Glutamatergic neuron (in vitro differentiated cells): Measurements from ENCODE around the gene IFT27. TPM values are rescaled to one million over a fixed set of nuclear protein-coding genes. Genes with fewer than 3 reads are reported as not detected.

Source experiments
- DNase-seq: peaks from one replicate; pipeline ENCODE4 v3.0.0; 2022
- H3K27ac Mint-ChIP-seq: one replicate; pipeline ENCODE4 v1.8.0; 2020; ENCODE audit warnings: mild to moderate bottlenecking, mixed read lengths, inconsistent platforms; ENCODE audit not compliant: unreplicated experiment
- H3K27me3 Mint-ChIP-seq: one replicate; pipeline ENCODE4 v1.8.0; 2020; ENCODE audit warnings: mild to moderate bottlenecking, moderate library complexity, mixed read lengths, inconsistent platforms; ENCODE audit not compliant: unreplicated experiment
- H3K36me3 Mint-ChIP-seq: one replicate; pipeline ENCODE4 v1.8.0; 2020; ENCODE audit warnings: mild to moderate bottlenecking, mixed read lengths, inconsistent platforms; ENCODE audit not compliant: unreplicated experiment
- H3K4me1 Mint-ChIP-seq: one replicate; pipeline ENCODE4 v1.8.0; 2020; ENCODE audit warnings: mild to moderate bottlenecking, low read depth, mixed read lengths, inconsistent platforms; ENCODE audit not compliant: unreplicated experiment
- H3K4me3 Mint-ChIP-seq: one replicate; pipeline ENCODE4 v1.8.0; 2020; ENCODE audit warnings: mild to moderate bottlenecking, mixed read lengths, inconsistent platforms; ENCODE audit not compliant: unreplicated experiment
- H3K9me3 Mint-ChIP-seq: one replicate; pipeline ENCODE4 v1.8.0; 2020; ENCODE audit warnings: mild to moderate bottlenecking, moderate library complexity, mixed read lengths, inconsistent platforms; ENCODE audit not compliant: unreplicated experiment
- CTCF ChIP-seq: fragments of 200-600 bp; sonication (generic); IDR thresholded peaks from one replicate; pipeline ENCODE4 v1.5.0; 2021; ENCODE audit not compliant: partially characterized antibody, unreplicated experiment
- total RNA-seq: library from RNA; stranded (reverse); fragmentation: NEBNext Ultra II Directional; extraction: Animal tissue kit (Norgen Biotek cat#: 25700); gene quantifications from one replicate; pipeline ENCODE4 v1.2.1, GENCODE V29; 2021; ENCODE audit not compliant: unreplicated experiment

IFT27 gene
- total RNA-seq, 1 donor from 2014 or later = 54.2 TPM

- Mint-ChIP-seq H3K27ac (no peak overlapping the region), H3K4me1 (peaks cover 27% of the 10 kb centered on the region), H3K9me3 (peaks cover 4% of the 10 kb centered on the region), H3K36me3 (peaks cover 1% of the 10 kb centered on the region), H3K27me3 (peaks cover 9% of the 10 kb centered on the region), H3K4me3 (no peak overlapping the region)
- DNase-seq = no peak
- peak; percentile 42 for TF ChIP-seq CTCF
These were observed 2.0 kb downstream of the IFT27 start for GRCh38 chr22:36773935-36774334.

- peaks cover 27% of the 10 kb centered on the region for H3K4me1 Mint-ChIP-seq
- TF ChIP-seq CTCF = no peak
- no peak for DNase-seq
These were observed 3.5 kb downstream of the IFT27 start for GRCh38 chr22:36772451-36772850.

GRCh38 chr22:36771356-36772063, 4.4 kb downstream of the IFT27 start:
- no peak for TF ChIP-seq CTCF
- Mint-ChIP-seq H3K9me3 (peaks cover 4% of the 10 kb centered on the region), H3K27me3 (peaks cover 10% of the 10 kb centered on the region), H3K27ac (no peak overlapping the region), H3K4me3 (no peak overlapping the region), H3K4me1 (peaks cover 23% of the 10 kb centered on the region), H3K36me3 (peaks cover 5% of the 10 kb centered on the region)
- DNase-seq = no peak

More at GRCh38 chr22:36772451-36772850, 3.5 kb downstream of the IFT27 start:
- peaks cover 10% of the 10 kb centered on the region for H3K27me3 Mint-ChIP-seq
- H3K9me3 Mint-ChIP-seq = peaks cover 2% of the 10 kb centered on the region
- peaks cover 5% of the 10 kb centered on the region for H3K36me3 Mint-ChIP-seq
- no peak overlapping the region for H3K27ac Mint-ChIP-seq
- peak overlapping the region; percentile 28 for H3K4me3 Mint-ChIP-seq

GRCh38 chr22:36770513-36771231, 5.2 kb downstream of the IFT27 start:
- Mint-ChIP-seq H3K4me3 (no peak overlapping the region), H3K27ac (no peak overlapping the region)

More at GRCh38 chr22:36770513-36771231, 5.2 kb downstream of the IFT27 start:
- peaks cover 4% of the 10 kb centered on the region for H3K9me3 Mint-ChIP-seq
- H3K36me3 Mint-ChIP-seq = peaks cover 5% of the 10 kb centered on the region
- DNase-seq = no peak
- peaks cover 21% of the 10 kb centered on the region for H3K4me1 Mint-ChIP-seq
- peaks cover 10% of the 10 kb centered on the region for H3K27me3 Mint-ChIP-seq
- TF ChIP-seq CTCF = no peak
